Pancreas (tissue), 10 donors: ENCODE measurements around the gene KIAA1671. TPM values are rescaled to one million over a fixed set of nuclear protein-coding genes. Genes with fewer than 3 reads are reported as not detected.

Experiments used
- ATAC-seq, 4 donors: fragments of 200-7000 bp; cut with Tn5 transposase; one replicate each; pipeline versions ENCODE4 v1.8.0 to v1.9.1; 2020; ENCODE audit warnings: mild to moderate bottlenecking in 4 of 4, moderate library complexity in 4 of 4
- DNase-seq, 6 donors: peaks; one replicate each; pipeline ENCODE4 v3.0.0-alpha.2; 2020
- FAIRE-seq: peaks from 2 replicates; lab custom pipeline; 2012; peaks lifted over from hg19 to GRCh38; lab: Jason Lieb, UNC
- H3K27ac ChIP-seq, 4 donors: fragments of 200-600 bp; sonication (generic); 1 replicate in 3 of 4; 2 replicates in 1 of 4; pipeline versions ENCODE4 v1.5.0 to v1.8.0; 2020
- H3K27me3 ChIP-seq, 4 donors: fragments of 200-600 bp; one replicate each; pipeline ENCODE4 v1.8.0; 2021
- H3K36me3 ChIP-seq, 3 donors: fragments of 200-600 bp; sonication (generic) in 1 of 3; one replicate each; pipeline versions ENCODE4 v1.5.0 to v1.8.0; 2020 to 2021
- H3K4me1 ChIP-seq, 3 donors: fragments of 200-600 bp; one replicate each; pipeline ENCODE4 v1.8.0; 2021
- H3K4me3 ChIP-seq, 4 donors: fragments of 200-600 bp; sonication (generic) in 2 of 4; one replicate each; pipeline versions ENCODE4 v1.5.0 to v1.8.0; 2020 to 2021
- H3K9me3 ChIP-seq, 4 donors: fragments of 200-600 bp; one replicate each; pipeline ENCODE4 v1.8.0; 2021
- CTCF ChIP-seq, 4 donors: fragments of 200-600 bp; sonication (generic) in 3 of 4; IDR thresholded peaks; one replicate each; pipeline versions ENCODE4 v1.5.0 to v1.8.0; 2021; ENCODE audit warnings: antibody characterized with exemption in 4 of 4
- WGBS, 2 donors: extraction: QIAGEN DNeasy Blood & Tissue Kit; methylation state at CpG; one replicate each; pipeline ENCODE4 v1.1.7; 2013; 5-methylcytosine and 5-hydroxymethylcytosine counted together
- intact Hi-C, 3 donors: fragments of 100-400 bp; cut with DNase I; formaldehyde crosslinking; loops; one replicate each; pipeline versions ENCODE4 v1.11.1 to v1.14.2; 2022
- polyA plus RNA-seq, 2 donors: library from polyadenylated mRNA; stranded (reverse); fragments of 200-250 nt; gene quantifications; one replicate each; pipeline ENCODE4 v1.2.3, GENCODE V29; 2013
- total RNA-seq, 6 donors: library from RNA; stranded (reverse); fragmentation: NEBNext Ultra II Directional in 4 of 6; extraction: Animal tissue kit (Norgen Biotek cat#: 25700) in 4 of 6; gene quantifications; one replicate each; pipeline versions ENCODE4 v1.2.1 to v1.2.4, GENCODE V29; 2021 to 2023
- donor health status: healthy with polysubstance abuse.
- donor health status: DM: no; HTN: no; CAD: no; lungs with moderate emphysema.
- donor health status: DM: no; HTN: no; CAD: no.
- donor health status: control.
- donor health status: control.
- donor health status: Bipolar disorder and iron deficiency.
- donor health status: DM: yes; HTN: yes; CAD: no.
- donor health status: DM: no; HTN: no; CAD: no.
- donor health status: DM: no; HTN: no; CAD: no.
- donor health status: DM: yes; HTN: yes; CAD: no.

The KIAA1671 gene
- total and polyA plus RNA-seq, 8 donors, result 8.3 to 28.8 (median 19.0) TPM

GRCh38 chr22:24954856-24955255 is 2.3 kb downstream of the KIAA1671 start:
- peak overlapping the region in 1 of 4 donors; percentile 89 for H3K27ac ChIP-seq
- WGBS, 2 donors, result 59 to 60% methylated on average over 8 of the region's 8 CpGs
- H3K9me3 ChIP-seq, result no peaks in the 10 kb centered on the region
- intact Hi-C loops, result loop anchor here in 2 of 3 donors (5.0 kb wide), 2 partner anchors 92 to 97 kb away; no protein-coding TSS in a partner anchor
- FAIRE-seq (no peak), DNase-seq (no peak), ATAC-seq (no peak)
- H3K4me3 ChIP-seq, result no peak overlapping the region
- no peaks in the 10 kb centered on the region for H3K36me3 ChIP-seq
- no peak for TF ChIP-seq CTCF (IDR thresholded peaks at IDR 0.05)
- H3K4me1 ChIP-seq, result peaks cover 4 to 20% (median 10%) of the 10 kb centered on the region in 3 donors
- no peaks in the 10 kb centered on the region for H3K27me3 ChIP-seq

GRCh38 chr22:24957043-24957442 is 4.5 kb downstream of the KIAA1671 start:
- DNase-seq (no peak), FAIRE-seq (no peak), ATAC-seq (no peak)
- intact Hi-C loops, result no loop called here
- Histone ChIP-seq H3K36me3 (no peaks in the 10 kb centered on the region), H3K27me3 (no peaks in the 10 kb centered on the region), H3K9me3 (no peaks in the 10 kb centered on the region), H3K27ac (no peak overlapping the region), H3K4me3 (no peak overlapping the region), H3K4me1 (peaks cover 4 to 17% (median 10%) of the 10 kb centered on the region in 3 donors)
- TF ChIP-seq CTCF (IDR thresholded peaks at IDR 0.05), result no peak
- 77 to 86% methylated on average over 2 of the region's 2 CpGs for WGBS, 2 donors

- intact Hi-C loops, result no loop called here
- ATAC-seq, result no peak
- no peak overlapping the region for H3K4me3 ChIP-seq
- no peak for FAIRE-seq
- peaks cover 8 to 12% (median 9%) of the 10 kb centered on the region in 3 donors for H3K4me1 ChIP-seq
- WGBS, 2 donors, result 79 to 85% methylated on average over 11 of the region's 11 CpGs
- H3K36me3 ChIP-seq, result no peaks in the 10 kb centered on the region
- DNase-seq, result no peak
- no peaks in the 10 kb centered on the region for H3K9me3 ChIP-seq
- no peak for TF ChIP-seq CTCF (IDR thresholded peaks at IDR 0.05)
- no peak overlapping the region for H3K27ac ChIP-seq
- no peaks in the 10 kb centered on the region for H3K27me3 ChIP-seq
These were observed 8.8 kb downstream of the KIAA1671 start for GRCh38 chr22:24961217-24961844.

GRCh38 chr22:24962094-24962493 is 9.6 kb downstream of the KIAA1671 start:
- TF ChIP-seq CTCF (IDR thresholded peaks at IDR 0.05), result no peak
- Histone ChIP-seq H3K9me3 (no peaks in the 10 kb centered on the region), H3K4me3 (no peak overlapping the region), H3K36me3 (no peaks in the 10 kb centered on the region), H3K27me3 (no peaks in the 10 kb centered on the region), H3K4me1 (peaks cover 15 to 17% (median 15%) of the 10 kb centered on the region in 3 donors), H3K27ac (no peak overlapping the region)
- intact Hi-C loops, result no loop called here
- ATAC-seq (no peak), FAIRE-seq (no peak), DNase-seq (no peak)
- 92 to 94% methylated on average over 8 of the region's 8 CpGs for WGBS, 2 donors

GRCh38 chr22:24962835-24963234 is 10.3 kb downstream of the KIAA1671 start:
- FAIRE-seq (no peak), ATAC-seq (no peak), DNase-seq (no peak)
- Histone ChIP-seq H3K9me3 (no peaks in the 10 kb centered on the region), H3K36me3 (no peaks in the 10 kb centered on the region), H3K4me3 (no peak overlapping the region), H3K27ac (no peak overlapping the region), H3K27me3 (no peaks in the 10 kb centered on the region), H3K4me1 (peaks cover 17 to 18% (median 17%) of the 10 kb centered on the region in 3 donors)
- TF ChIP-seq CTCF (IDR thresholded peaks at IDR 0.05), result no peak
- intact Hi-C loops, result no loop called here
- WGBS, 2 donors, result 95 to 97% methylated on average over 11 of the region's 11 CpGs
